ENCODE data around the gene TTBK1. TPM values are rescaled to one million over a fixed set of nuclear protein-coding genes. Genes with fewer than 3 reads are reported as not detected.

TTBK1 gene
- total and polyA plus RNA-seq, 7 donors, result under 0.01 to 0.55 (median 0.25) TPM; not detected in 1

DNA sequence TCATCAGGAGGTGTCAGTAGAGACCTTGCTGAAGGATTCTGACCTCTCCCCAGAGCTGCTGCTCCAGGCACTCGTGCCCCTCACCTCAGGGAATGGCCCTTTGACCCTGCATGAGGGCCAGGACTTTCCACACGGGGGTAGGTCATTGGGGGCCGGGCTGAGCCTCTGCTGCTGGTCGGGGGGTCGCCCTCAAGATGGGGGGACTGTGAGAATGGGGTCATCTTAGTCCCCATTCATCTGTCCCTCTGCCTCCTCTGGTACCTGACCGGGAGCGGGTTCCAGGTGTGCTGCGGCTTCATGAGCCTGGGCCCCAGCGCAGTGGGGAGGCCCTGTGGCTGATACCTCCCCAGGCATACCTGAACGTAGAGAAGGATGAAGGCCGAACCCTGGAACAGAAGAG, 29.9 kb upstream of the TTBK1 start:
- no peaks in the 10 kb centered on the region for H3K27me3 ChIP-seq
- no peak for DNase-seq
- no peak for TF ChIP-seq POLR2A (IDR thresholded peaks at IDR 0.05)
- no peak for TF ChIP-seq POLR2AphosphoS5 (IDR thresholded peaks at IDR 0.05)
- no peak for TF ChIP-seq CTCF (IDR thresholded peaks at IDR 0.05)
- no peak for TF ChIP-seq EP300 (IDR thresholded peaks at IDR 0.05)
- intact Hi-C loops (cut with DNase I), result no loop called here
- H3K36me3 ChIP-seq, result peaks cover 0 to 59% (median 16%) of the 10 kb centered on the region in 4 donors
- WGBS, 2 donors, result 91% methylated on average over 11 of the region's 11 CpGs
- no peaks in the 10 kb centered on the region for H3K9me3 ChIP-seq
- H3K27ac ChIP-seq, result no peak overlapping the region
- no peaks in the 10 kb centered on the region for H3K4me1 ChIP-seq
- no peak overlapping the region for H3K4me3 ChIP-seq

GRCh38 chr6:43215066-43215465, 28.2 kb upstream of the TTBK1 start:
- Histone ChIP-seq H3K36me3 (peaks cover 0 to 66% (median 16%) of the 10 kb centered on the region in 4 donors), H3K4me1 (no peaks in the 10 kb centered on the region), H3K9me3 (no peaks in the 10 kb centered on the region), H3K4me3 (no peak overlapping the region), H3K27ac (no peak overlapping the region), H3K27me3 (no peaks in the 10 kb centered on the region)
- TF ChIP-seq CTCF (IDR thresholded peaks at IDR 0.05) (no peak), POLR2AphosphoS5 (IDR thresholded peaks at IDR 0.05) (no peak), EP300 (IDR thresholded peaks at IDR 0.05) (no peak), POLR2A (IDR thresholded peaks at IDR 0.05) (no peak)
- intact Hi-C loops (cut with DNase I), result no loop called here
- no peak for DNase-seq
- 96 to 98% methylated on average over 8 of the region's 8 CpGs for WGBS, 2 donors

- Histone ChIP-seq H3K27ac (no peak overlapping the region), H3K36me3 (peaks cover 0 to 77% (median 16%) of the 10 kb centered on the region in 4 donors), H3K27me3 (no peaks in the 10 kb centered on the region), H3K9me3 (no peaks in the 10 kb centered on the region), H3K4me1 (no peaks in the 10 kb centered on the region), H3K4me3 (no peak overlapping the region)
- WGBS, 2 donors, result 93 to 95% methylated on average over 12 of the region's 12 CpGs
- intact Hi-C loops (cut with DNase I), result no loop called here
- no peak for DNase-seq
- TF ChIP-seq EP300 (IDR thresholded peaks at IDR 0.05) (no peak), CTCF (IDR thresholded peaks at IDR 0.05) (no peak), POLR2AphosphoS5 (IDR thresholded peaks at IDR 0.05) (no peak), POLR2A (IDR thresholded peaks at IDR 0.05) (no peak)
These were observed 27.1 kb upstream of the TTBK1 start for GRCh38 chr6:43216200-43216599.

DNA sequence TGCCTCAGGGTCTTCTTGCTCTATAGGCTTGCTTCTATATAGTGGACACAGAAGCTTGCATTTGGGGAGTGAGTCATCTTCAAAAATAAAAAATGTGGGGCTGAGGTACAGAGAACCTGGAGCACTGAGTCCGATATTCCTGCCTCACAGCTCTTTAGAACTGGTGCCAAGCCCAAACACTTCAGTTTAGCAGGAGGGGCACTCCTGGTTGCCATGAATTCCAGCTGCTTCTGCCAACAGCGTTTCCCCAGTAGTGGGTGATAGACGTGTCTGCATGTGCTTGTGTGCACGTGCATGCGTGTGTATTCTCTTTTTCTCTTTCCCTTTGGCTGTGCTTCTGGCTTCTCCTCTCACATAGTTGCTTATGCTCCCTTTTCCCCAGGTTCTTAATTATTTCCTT, 25.9 kb upstream of the TTBK1 start:
- 93% methylated on average over 5 of the region's 5 CpGs for WGBS, 2 donors
- Histone ChIP-seq H3K36me3 (peaks cover 0 to 84% (median 16%) of the 10 kb centered on the region in 4 donors), H3K4me1 (no peaks in the 10 kb centered on the region), H3K9me3 (no peaks in the 10 kb centered on the region), H3K27me3 (no peaks in the 10 kb centered on the region), H3K4me3 (no peak overlapping the region), H3K27ac (no peak overlapping the region)
- DNase-seq, result no peak
- no peak for TF ChIP-seq EP300 (IDR thresholded peaks at IDR 0.05)
- TF ChIP-seq POLR2AphosphoS5 (IDR thresholded peaks at IDR 0.05), result no peak
- TF ChIP-seq CTCF (IDR thresholded peaks at IDR 0.05), result no peak
- TF ChIP-seq POLR2A (IDR thresholded peaks at IDR 0.05), result no peak
- intact Hi-C loops (cut with DNase I), result no loop called here

DNA sequence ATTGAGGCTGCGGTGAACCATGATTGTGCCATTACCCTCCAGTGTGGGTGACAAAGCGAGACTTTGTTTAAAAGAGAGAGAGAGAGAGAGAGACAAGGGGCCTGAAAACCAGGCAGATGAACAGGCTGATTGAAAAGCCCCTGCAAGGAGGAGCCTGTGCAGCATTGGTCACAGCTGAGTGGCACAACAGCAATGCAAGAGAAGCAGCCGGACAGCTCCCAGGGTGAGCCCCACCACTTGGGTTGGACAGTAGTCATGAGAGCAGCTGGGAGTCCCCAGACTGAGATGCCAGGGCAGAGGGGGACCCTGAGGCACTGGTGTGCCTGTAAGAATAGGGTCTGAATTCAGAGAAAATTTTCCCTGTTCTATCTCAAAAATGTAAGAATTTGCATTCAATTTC, 24.2 kb upstream of the TTBK1 start:
- no peak for TF ChIP-seq EP300 (IDR thresholded peaks at IDR 0.05)
- TF ChIP-seq POLR2A (IDR thresholded peaks at IDR 0.05), result no peak
- TF ChIP-seq CTCF (IDR thresholded peaks at IDR 0.05), result no peak
- no peak for TF ChIP-seq POLR2AphosphoS5 (IDR thresholded peaks at IDR 0.05)
- no peak for DNase-seq
- H3K36me3 ChIP-seq, result peaks cover 0 to 88% (median 17%) of the 10 kb centered on the region in 4 donors
- intact Hi-C loops (cut with DNase I), result no loop called here
- no peaks in the 10 kb centered on the region for H3K9me3 ChIP-seq
- H3K4me1 ChIP-seq, result no peaks in the 10 kb centered on the region
- 92 to 97% methylated on average over 3 of the region's 3 CpGs for WGBS, 2 donors
- no peak overlapping the region for H3K4me3 ChIP-seq
- no peaks in the 10 kb centered on the region for H3K27me3 ChIP-seq
- H3K27ac ChIP-seq, result no peak overlapping the region
